ENCODE measurements around the gene MRGPRD. TPM values are rescaled to one million over a fixed set of nuclear protein-coding genes. Genes with fewer than 3 reads are reported as not detected.
"Not testable (repeated sequence)": the region's sequence is repeated elsewhere in the genome, so short reads cannot be mapped to it uniquely, and the experiment has no call there.

MRGPRD gene
- total RNA-seq, 2 donors from 2014 or later: not detected

DNA sequence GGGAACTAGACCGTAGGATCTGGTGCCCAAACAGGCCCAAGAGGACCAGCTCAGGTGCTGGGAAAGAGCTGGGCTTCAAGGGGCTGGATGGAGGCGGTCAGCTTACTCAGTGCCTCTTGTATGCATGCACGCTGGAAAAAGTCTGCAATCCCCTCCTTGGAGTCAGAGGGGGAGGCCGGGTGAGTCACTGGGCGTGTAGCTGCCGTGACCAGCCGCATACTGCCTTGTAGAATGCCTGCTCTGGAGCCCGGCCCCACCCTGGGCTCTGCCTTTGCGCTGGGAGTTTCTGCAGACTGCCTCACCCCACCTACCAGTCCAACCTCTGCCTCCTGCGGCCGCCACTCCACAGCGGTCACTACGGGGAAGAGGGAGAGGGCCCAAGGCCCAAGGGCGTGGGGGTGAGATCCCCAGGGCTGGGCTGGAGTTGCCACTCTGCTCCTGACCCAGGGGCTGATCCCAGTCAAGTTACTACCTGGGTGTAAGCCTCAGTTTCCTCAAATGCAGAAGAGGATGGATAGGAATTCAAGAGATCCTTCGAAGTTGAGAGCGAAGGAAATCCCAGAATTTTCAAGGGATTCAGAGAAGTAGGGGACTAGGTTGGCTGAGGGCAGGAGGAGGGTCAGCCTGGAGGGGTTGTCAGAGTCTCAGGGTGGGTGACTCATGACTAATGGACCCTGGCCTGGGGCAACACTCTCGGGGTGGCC, 28.1 kb upstream of the MRGPRD start:
- intact Hi-C loops (cut with DNase I, micrococcal nuclease): loop anchor here in 1 of 2 donors (10.0 kb wide), 1 partner anchor 64 kb away; no protein-coding TSS in a partner anchor
- ATAC-seq (peak; percentile 86), DNase-seq (peak; percentile 78 to 84)

DNA sequence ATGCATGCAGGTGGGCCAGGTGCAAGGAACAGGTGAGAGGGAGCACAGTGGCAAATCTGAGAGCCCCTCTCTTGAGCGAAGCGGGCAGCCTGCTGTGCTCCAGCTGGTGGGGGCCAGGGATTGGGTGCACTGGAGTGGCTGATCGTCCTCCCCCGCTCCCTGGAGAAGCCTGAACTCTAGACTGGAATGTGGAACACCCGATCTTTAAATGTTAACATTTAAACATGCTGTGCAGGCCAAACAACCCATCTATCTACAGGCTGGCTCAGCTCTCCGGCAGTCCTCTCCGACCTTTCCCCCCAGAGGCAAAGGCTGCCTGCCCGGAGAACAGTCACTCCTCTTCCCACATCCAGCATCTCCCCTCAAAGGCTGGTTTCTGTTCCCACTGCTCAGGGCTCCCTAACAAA, 27.2 kb upstream of the MRGPRD start:
- intact Hi-C loops (cut with DNase I, micrococcal nuclease): loop anchor here in 1 of 2 donors (10.0 kb wide), 1 partner anchor 63 kb away; no protein-coding TSS in a partner anchor
- no peak for DNase-seq

GRCh38 chr11:69006816-69007215, 26.0 kb upstream of the MRGPRD start:
- intact Hi-C loops (cut with DNase I, micrococcal nuclease): loop anchor here in 1 of 2 donors (10.0 kb wide), 1 partner anchor 62 kb away; no protein-coding TSS in a partner anchor
- no peak for DNase-seq
- ATAC-seq: no peak

More for the DNA sequence above, 27.2 kb upstream of the MRGPRD start:
- no peak for ATAC-seq

- DNase-seq (no peak), ATAC-seq (no peak)
- intact Hi-C loops (cut with DNase I, micrococcal nuclease): loop anchor here in 1 of 2 donors (10.0 kb wide), 1 partner anchor 61 kb away; no protein-coding TSS in a partner anchor
Measured at GRCh38 chr11:69005631-69006368, 25.0 kb upstream of the MRGPRD start.

GRCh38 chr11:69005183-69005630, 24.4 kb upstream of the MRGPRD start:
- DNase-seq: peak in 1 of 2 donors; percentile 23
- intact Hi-C loops (cut with DNase I, micrococcal nuclease): loop anchor here in 1 of 2 donors (10.0 kb wide), 1 partner anchor 60 kb away; no protein-coding TSS in a partner anchor
- ATAC-seq: no peak

DNA sequence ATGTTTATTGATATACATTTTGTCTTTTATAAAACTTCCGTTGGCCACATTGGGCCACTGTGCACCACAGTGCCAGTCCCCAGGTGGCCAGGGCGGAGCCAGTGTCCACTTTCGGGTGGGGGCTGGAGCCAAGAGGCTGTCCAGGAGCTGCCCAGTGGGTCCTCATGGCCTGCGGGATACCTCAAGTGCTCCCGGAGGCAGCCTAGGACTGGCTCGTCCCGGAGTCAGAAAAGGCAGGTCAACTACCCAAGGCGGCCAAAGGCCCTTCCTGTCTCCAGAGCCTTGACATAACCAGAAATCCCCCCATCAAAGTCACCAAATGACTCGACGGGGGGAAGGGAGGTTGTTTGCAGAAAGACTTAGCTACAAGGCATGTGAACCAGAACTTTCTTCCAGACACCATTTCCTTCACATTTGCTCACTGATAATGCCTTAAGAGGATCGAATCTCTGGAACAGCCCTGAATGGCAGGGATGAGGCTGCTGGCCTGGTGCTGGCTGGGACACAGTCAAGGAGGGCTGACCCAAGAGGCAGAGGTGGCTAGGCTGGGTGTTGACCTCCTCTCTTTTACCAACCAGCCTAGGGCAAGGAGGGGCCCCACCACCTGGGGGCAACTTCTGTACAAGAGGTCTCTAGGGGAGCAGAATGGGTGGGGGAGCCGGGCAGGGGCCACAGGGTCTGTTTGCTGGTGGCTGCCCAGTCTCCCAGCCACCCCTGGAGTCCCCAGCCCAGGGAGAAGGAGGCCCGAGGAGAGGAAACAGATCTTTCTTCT, 23.8 kb upstream of the MRGPRD start:
- intact Hi-C loops (cut with DNase I, micrococcal nuclease): loop anchor here in 1 of 2 donors (10.0 kb wide), 1 partner anchor 60 kb away; no protein-coding TSS in a partner anchor
- ATAC-seq (no peak), DNase-seq (peak in 1 of 2 donors; percentile 21)

- DNase-seq (peak in 1 of 2 donors; percentile 18), ATAC-seq (no peak)
- intact Hi-C loops (cut with DNase I, micrococcal nuclease): loop anchor here in 1 of 2 donors (10.0 kb wide), 1 partner anchor 59 kb away; no protein-coding TSS in a partner anchor
Measured at GRCh38 chr11:69003866-69004367, 23.1 kb upstream of the MRGPRD start.

DNA sequence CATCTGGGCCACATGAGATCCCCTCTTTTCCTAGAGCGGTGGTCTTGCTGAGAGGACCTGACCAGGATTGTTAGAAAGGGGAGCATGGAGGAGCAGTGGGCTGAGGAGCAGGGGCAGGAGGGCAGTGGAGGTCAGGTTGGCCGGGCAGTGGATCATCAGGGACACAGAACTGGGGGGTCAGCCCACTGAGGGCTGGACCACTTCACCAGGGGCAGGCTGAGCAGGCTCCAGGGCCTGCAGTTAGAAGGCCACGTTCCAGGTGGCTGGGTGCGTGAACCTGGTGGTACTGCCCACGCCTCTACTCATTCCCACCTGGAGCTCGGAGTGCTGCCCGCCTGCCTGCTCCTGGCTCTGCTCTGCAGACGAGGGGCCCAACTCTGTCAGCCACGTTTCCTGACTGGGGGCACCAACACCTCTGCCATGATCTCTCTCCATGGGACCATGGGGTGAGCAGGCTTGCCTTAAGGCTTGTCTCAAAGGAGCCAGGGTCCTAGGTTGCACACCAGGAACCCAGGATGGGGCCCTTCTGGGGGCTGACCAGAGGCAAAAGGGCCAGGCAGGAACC, 22.6 kb upstream of the MRGPRD start:
- peak in 1 of 2 donors; percentile 24 for DNase-seq
- intact Hi-C loops (cut with DNase I, micrococcal nuclease): loop anchor here in 1 of 2 donors (10.0 kb wide), 1 partner anchor 59 kb away; no protein-coding TSS in a partner anchor

GRCh38 chr11:69002570-69003231, 21.9 kb upstream of the MRGPRD start:
- ATAC-seq: no peak
- intact Hi-C loops (cut with DNase I, micrococcal nuclease): loop anchor here in 1 of 2 donors (10.0 kb wide), 1 partner anchor 58 kb away; no protein-coding TSS in a partner anchor
- peak in 1 of 2 donors; percentile 23 for DNase-seq

More for the DNA sequence above, 22.6 kb upstream of the MRGPRD start:
- ATAC-seq: no peak

GRCh38 chr11:69002110-69002569, 21.4 kb upstream of the MRGPRD start:
- ATAC-seq: no peak
- peak in 1 of 2 donors; percentile 21 for DNase-seq
- intact Hi-C loops (cut with DNase I, micrococcal nuclease): loop anchor here in 1 of 2 donors (10.0 kb wide), 1 partner anchor 57 kb away; no protein-coding TSS in a partner anchor

- DNase-seq: peak in 1 of 2 donors; percentile 22
- ATAC-seq: no peak
- intact Hi-C loops (cut with DNase I, micrococcal nuclease): loop anchor here in 1 of 2 donors (10.0 kb wide), 1 partner anchor 57 kb away; no protein-coding TSS in a partner anchor
Measured at GRCh38 chr11:69001243-69002081, 20.7 kb upstream of the MRGPRD start.

DNA sequence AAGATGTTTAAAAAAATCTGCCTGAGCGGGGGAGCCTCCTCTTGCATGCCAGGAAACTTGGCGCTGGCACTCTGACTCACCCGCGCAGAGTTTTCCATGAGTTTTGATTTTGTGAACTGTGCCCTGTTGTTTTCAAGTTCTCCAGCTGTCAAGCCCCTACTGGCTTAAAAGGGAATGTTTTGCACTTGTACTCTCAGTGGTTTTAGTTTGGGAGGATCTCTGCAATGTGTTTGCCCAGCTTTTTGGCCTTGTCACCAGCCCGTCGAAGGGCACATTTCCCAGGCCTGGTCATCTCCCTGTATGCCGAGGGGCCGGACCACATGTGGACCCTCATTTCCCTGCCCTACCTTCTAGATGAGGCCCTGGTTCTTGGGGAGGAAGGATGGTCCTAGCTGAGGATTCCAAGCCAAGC, 20.1 kb upstream of the MRGPRD start:
- peak in 1 of 2 donors; percentile 48 for DNase-seq
- peak; percentile 47 for ATAC-seq
- intact Hi-C loops (cut with DNase I, micrococcal nuclease): loop anchor here in 1 of 2 donors (10.0 kb wide), 1 partner anchor 56 kb away; no protein-coding TSS in a partner anchor

DNA sequence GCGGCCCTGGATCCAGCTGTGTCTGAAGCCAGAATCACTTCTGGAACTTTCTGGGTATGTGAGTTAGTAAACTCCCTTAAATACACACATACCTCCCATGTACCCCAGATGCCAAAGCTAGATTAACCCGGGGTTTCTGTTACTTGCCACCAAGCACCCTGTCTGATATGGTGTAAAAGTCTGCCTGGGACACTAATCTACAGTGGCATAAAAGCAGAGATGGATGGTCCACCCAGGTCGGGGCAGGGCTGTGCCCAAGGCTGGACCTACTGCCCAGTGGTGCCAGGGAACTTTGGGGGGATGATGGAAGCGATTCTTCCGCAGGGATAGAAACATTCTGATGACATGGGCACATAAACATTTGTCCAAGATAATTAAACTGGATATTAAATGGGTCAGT, 19.6 kb upstream of the MRGPRD start:
- DNase-seq (peak in 1 of 2 donors; percentile 17), ATAC-seq (no peak)

DNA sequence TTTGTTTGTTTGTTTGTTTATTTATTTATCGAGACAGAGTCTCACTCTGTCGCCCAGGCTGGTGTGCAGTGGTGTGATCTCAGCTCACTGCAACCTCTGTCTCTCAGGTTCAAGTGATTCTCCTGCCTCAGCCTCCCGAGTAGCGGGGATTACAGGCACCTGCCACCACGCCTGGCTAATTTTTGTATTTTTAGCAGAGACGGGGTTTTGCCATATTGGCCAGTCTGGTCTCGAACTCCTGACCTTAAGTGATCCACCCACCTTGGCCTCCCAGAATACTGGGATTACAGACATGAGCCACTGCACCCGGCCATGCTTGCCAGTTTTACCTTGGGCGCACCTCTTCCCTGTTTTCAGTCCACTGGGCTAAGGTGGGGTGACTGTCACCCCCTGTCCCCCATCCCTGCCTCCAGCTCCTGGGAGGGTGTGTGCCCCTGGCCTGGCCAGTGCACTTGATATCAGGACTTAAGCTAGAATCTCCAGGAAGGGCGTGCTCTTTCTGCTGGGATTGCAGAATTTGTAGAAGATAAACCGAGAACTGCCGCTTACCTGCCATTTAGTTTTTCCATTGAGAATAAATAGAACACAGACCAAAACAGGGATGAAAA, 19.1 kb upstream of the MRGPRD start:
- DNase-seq: peak; percentile 2 to 16
- intact Hi-C loops (cut with DNase I, micrococcal nuclease): loop anchor here in 1 of 2 donors (10.0 kb wide), 1 partner anchor 55 kb away; no protein-coding TSS in a partner anchor
- ATAC-seq: not testable (repeated sequence)

More for the DNA sequence above, 19.6 kb upstream of the MRGPRD start:
- intact Hi-C loops (cut with DNase I, micrococcal nuclease): loop anchor here in 1 of 2 donors (10.0 kb wide), 1 partner anchor 56 kb away; no protein-coding TSS in a partner anchor

DNA sequence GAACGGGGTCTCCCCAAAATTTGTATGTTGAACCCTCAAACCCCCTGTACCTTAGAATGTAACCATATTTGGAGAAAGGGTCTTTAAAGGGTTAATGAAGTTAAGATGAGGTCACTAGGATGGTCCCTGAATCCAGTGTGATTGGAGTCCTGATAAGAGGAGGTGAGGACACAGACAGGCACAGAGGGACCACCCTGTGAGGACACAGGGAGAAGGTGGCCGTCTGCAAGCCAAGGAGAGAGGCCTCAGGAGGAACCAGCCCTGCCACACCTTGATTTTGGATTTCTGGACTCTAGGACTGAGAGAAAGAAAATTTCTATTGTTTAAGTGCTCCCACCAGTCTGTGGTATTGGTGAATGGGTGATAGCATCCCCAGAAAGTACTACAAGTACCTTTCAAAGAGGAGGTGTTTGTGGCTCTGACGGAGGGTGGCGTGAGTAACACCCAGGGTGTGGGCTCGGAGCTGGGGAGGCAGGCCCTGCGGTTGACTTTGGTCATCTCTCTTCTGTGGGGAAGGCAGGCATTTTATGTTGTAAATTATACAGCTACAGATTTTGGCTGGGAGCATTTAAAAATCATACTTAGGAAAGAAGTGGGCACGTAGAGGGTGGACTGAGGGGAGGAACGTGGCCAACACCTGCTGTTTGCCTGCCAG, 18.4 kb upstream of the MRGPRD start:
- intact Hi-C loops (cut with DNase I, micrococcal nuclease): no loop called here
- ATAC-seq: no peak
- peak; percentile 1 to 18 for DNase-seq
